Mesenchymal stem cell (in vitro differentiated cells and primary cell): ENCODE measurements around the gene ACVR2B.
A peak's percentile ranks its signal among the peaks of the same experiment; 100 is the strongest.

Experiments
- DNase-seq: peaks from one replicate; pipeline ENCODE4 v3.0.0-alpha.2; 2013
- H2AFZ ChIP-seq: one replicate; pipeline ENCODE4 v1.6.1; 2013; ENCODE audit warnings: low read depth, mild to moderate bottlenecking, control low read depth, inconsistent platforms, low read length, moderate library complexity
- H2AK5ac ChIP-seq: 2 replicates; pipeline ENCODE4 v1.6.1; 2013; ENCODE audit warnings: low read length, moderate library complexity, mild to moderate bottlenecking, inconsistent platforms; ENCODE audit not compliant: severe bottlenecking
- H2BK120ac ChIP-seq: one replicate; pipeline ENCODE4 v1.6.1; 2013; ENCODE audit warnings: low read depth, mild to moderate bottlenecking, inconsistent platforms, low read length, moderate library complexity
- H2BK12ac ChIP-seq, 2 experiments: one replicate each; pipeline ENCODE4 v1.6.1; 2013; ENCODE audit warnings: inconsistent platforms in 2 of 2, low read length in 2 of 2, mild to moderate bottlenecking in 2 of 2, moderate library complexity in 2 of 2, control low read depth in 1 of 2
- H2BK15ac ChIP-seq: one replicate; pipeline ENCODE4 v1.6.1; 2013; ENCODE audit warnings: mild to moderate bottlenecking, low read depth, inconsistent platforms; ENCODE audit not compliant: poor library complexity, severe bottlenecking
- H2BK5ac ChIP-seq: 2 replicates; pipeline ENCODE4 v1.6.1; 2013; ENCODE audit warnings: low read depth, mild to moderate bottlenecking, low read length, control low read depth, inconsistent platforms; ENCODE audit not compliant: poor library complexity, severe bottlenecking
- H3K14ac ChIP-seq, 2 experiments: one replicate each; pipeline ENCODE4 v1.6.1; 2013; ENCODE audit warnings: inconsistent platforms in 2 of 2, low read length in 2 of 2, control low read depth in 1 of 2, mild to moderate bottlenecking in 1 of 2, moderate library complexity in 1 of 2
- H3K18ac ChIP-seq, 2 experiments: one replicate each; pipeline ENCODE4 v1.6.1; 2013; ENCODE audit warnings: inconsistent platforms in 2 of 2, low read length in 2 of 2, control low read depth in 1 of 2, low read depth in 1 of 2, mild to moderate bottlenecking in 1 of 2
- H3K23ac ChIP-seq, 2 experiments: one replicate each; pipeline ENCODE4 v1.6.1; 2013; ENCODE audit warnings: inconsistent platforms in 2 of 2, low read length in 2 of 2, mild to moderate bottlenecking in 2 of 2, moderate library complexity in 2 of 2, control low read depth in 1 of 2
- H3K27ac ChIP-seq: 2 replicates; pipeline ENCODE4 v1.5.1; 2013; ENCODE audit warnings: mild to moderate bottlenecking, moderate library complexity, low read length, control low read depth, inconsistent platforms; ENCODE audit not compliant: poor library complexity, severe bottlenecking
- H3K27me3 ChIP-seq, 2 experiments: 2 replicates each; pipeline versions ENCODE4 v1.6.1 to v1.7.0; 2013; ENCODE audit warnings: low read length in 2 of 2, mild to moderate bottlenecking in 2 of 2, moderate library complexity in 2 of 2, control low read depth in 1 of 2, inconsistent platforms in 1 of 2; ENCODE audit not compliant: control insufficient read depth in 1 of 2, insufficient read depth in 1 of 2
- H3K36me3 ChIP-seq, 2 experiments: 2 replicates each; pipeline versions ENCODE4 v1.6.1 to v1.7.0; 2013; ENCODE audit warnings: low read length in 2 of 2, control low read depth in 1 of 2, inconsistent platforms in 1 of 2, low read depth in 1 of 2, mild to moderate bottlenecking in 1 of 2; ENCODE audit not compliant: insufficient read depth in 2 of 2, control insufficient read depth in 1 of 2
- H3K4ac ChIP-seq, 2 experiments: one replicate each; pipeline ENCODE4 v1.6.1; 2013; ENCODE audit warnings: inconsistent platforms in 2 of 2, low read length in 2 of 2, mild to moderate bottlenecking in 2 of 2, moderate library complexity in 2 of 2, control low read depth in 1 of 2, low read depth in 1 of 2
- H3K4me1 ChIP-seq: 2 replicates; pipeline ENCODE4 v1.6.1; 2013; ENCODE audit warnings: low read depth, low read length, control low read depth; ENCODE audit not compliant: control insufficient read depth, insufficient read depth
- H3K4me2 ChIP-seq: 2 replicates; pipeline ENCODE4 v1.6.1; 2013; ENCODE audit warnings: low read length, mild to moderate bottlenecking, inconsistent platforms; ENCODE audit not compliant: poor library complexity, severe bottlenecking
- H3K4me3 ChIP-seq, 2 experiments: 2 replicates each; pipeline versions ENCODE4 v1.5.1 to v1.7.0; 2013; ENCODE audit warnings: low read length in 2 of 2, mild to moderate bottlenecking in 2 of 2, control low read depth in 1 of 2, low read depth in 1 of 2; ENCODE audit not compliant: insufficient read depth in 1 of 2
- H3K79me1 ChIP-seq: replicated peaks from 2 replicates; pipeline ENCODE4 v1.6.1; 2013; ENCODE audit warnings: mild to moderate bottlenecking, control low read depth, low read length, inconsistent platforms; ENCODE audit not compliant: poor library complexity, severe bottlenecking
- H3K9ac ChIP-seq: 2 replicates; pipeline ENCODE4 v1.7.0; 2013; ENCODE audit warnings: mild to moderate bottlenecking, low read length, moderate library complexity
- H3K9me3 ChIP-seq: 2 replicates; pipeline ENCODE4 v1.7.0; 2013; ENCODE audit warnings: mild to moderate bottlenecking, low read length; ENCODE audit not compliant: control insufficient read depth
- H4K8ac ChIP-seq: one replicate; pipeline ENCODE4 v1.6.1; 2013; ENCODE audit warnings: inconsistent platforms, mild to moderate bottlenecking, low read length, moderate library complexity
- H4K91ac ChIP-seq: one replicate; pipeline ENCODE4 v1.6.1; 2013; ENCODE audit warnings: mild to moderate bottlenecking, low read length, inconsistent platforms
- WGBS: methylation state at CpG from one replicate; pipeline ENCODE4 v1.1.7; 2013; ENCODE audit warnings: mixed read lengths; 5-methylcytosine and 5-hydroxymethylcytosine counted together

ACVR2B gene

GRCh38 chr3:38489766-38490165 lies 36.1 kb downstream of the ACVR2B start:
- no peak overlapping the region for H2BK12ac ChIP-seq
- no peak overlapping the region for H4K91ac ChIP-seq
- no peak overlapping the region for H3K14ac ChIP-seq
- peaks cover 4% of the 10 kb centered on the region for H3K79me1 ChIP-seq
- no peak overlapping the region for H3K4me2 ChIP-seq
- no peak overlapping the region for H3K27ac ChIP-seq
- no peak overlapping the region for H3K4me3 ChIP-seq
- H2AFZ ChIP-seq, result no peak overlapping the region
- H3K27me3 ChIP-seq, result no peaks in the 10 kb centered on the region
- H3K4ac ChIP-seq, result no peak overlapping the region
- no peak overlapping the region for H4K8ac ChIP-seq
- H3K4me1 ChIP-seq, result no peaks in the 10 kb centered on the region
- no peak overlapping the region for H2BK5ac ChIP-seq
- no peak overlapping the region for H3K9ac ChIP-seq
- H3K23ac ChIP-seq, result no peak overlapping the region
- WGBS, result 94% methylated on average over 2 of the region's 2 CpGs
- H3K9me3 ChIP-seq, result no peaks in the 10 kb centered on the region
- H2BK15ac ChIP-seq, result no peak overlapping the region
- peaks cover 0 to 9% of the 10 kb centered on the region in 2 experiments for H3K36me3 ChIP-seq
- H2AK5ac ChIP-seq, result no peak overlapping the region
- H2BK120ac ChIP-seq, result no peak overlapping the region
- no peak overlapping the region for H3K18ac ChIP-seq
- no peak for DNase-seq

GRCh38 chr3:38490281-38491030 lies 36.8 kb downstream of the ACVR2B start:
- Histone ChIP-seq H2AK5ac (no peak overlapping the region), H3K14ac (no peak overlapping the region), H2BK120ac (no peak overlapping the region), H3K23ac (no peak overlapping the region), H3K27me3 (no peaks in the 10 kb centered on the region), H3K9me3 (no peaks in the 10 kb centered on the region), H2BK5ac (no peak overlapping the region), H4K8ac (no peak overlapping the region), H3K4ac (no peak overlapping the region), H3K79me1 (peaks cover 4% of the 10 kb centered on the region), H2AFZ (no peak overlapping the region), H2BK15ac (no peak overlapping the region), H4K91ac (no peak overlapping the region), H3K27ac (no peak overlapping the region), H3K18ac (no peak overlapping the region), H3K4me2 (no peak overlapping the region), H2BK12ac (no peak overlapping the region), H3K4me3 (no peak overlapping the region), H3K4me1 (no peaks in the 10 kb centered on the region), H3K9ac (no peak overlapping the region), H3K36me3 (peaks cover 0 to 6% of the 10 kb centered on the region in 2 experiments)
- WGBS, result 94% methylated on average over 10 of the region's 11 CpGs
- DNase-seq, result no peak

GRCh38 chr3:38491215-38491614 lies 37.5 kb downstream of the ACVR2B start:
- no peaks in the 10 kb centered on the region for H3K27me3 ChIP-seq
- H3K9ac ChIP-seq, result no peak overlapping the region
- H2BK15ac ChIP-seq, result no peak overlapping the region
- no peaks in the 10 kb centered on the region for H3K4me1 ChIP-seq
- H2BK5ac ChIP-seq, result no peak overlapping the region
- H2BK120ac ChIP-seq, result no peak overlapping the region
- no peak overlapping the region for H3K23ac ChIP-seq
- H3K27ac ChIP-seq, result no peak overlapping the region
- no peak overlapping the region for H3K14ac ChIP-seq
- no peak overlapping the region for H3K18ac ChIP-seq
- no peak overlapping the region for H2AFZ ChIP-seq
- H3K4me2 ChIP-seq, result no peak overlapping the region
- H3K9me3 ChIP-seq, result no peaks in the 10 kb centered on the region
- no peak for DNase-seq
- H2AK5ac ChIP-seq, result no peak overlapping the region
- H3K4me3 ChIP-seq, result no peak overlapping the region
- no peak overlapping the region for H4K91ac ChIP-seq
- peaks cover 2% of the 10 kb centered on the region for H3K79me1 ChIP-seq
- H2BK12ac ChIP-seq, result no peak overlapping the region
- no peak overlapping the region for H4K8ac ChIP-seq
- H3K36me3 ChIP-seq, result peaks cover 0 to 2% of the 10 kb centered on the region in 2 experiments
- H3K4ac ChIP-seq, result no peak overlapping the region
- 94% methylated on average over 6 of the region's 6 CpGs for WGBS

GRCh38 chr3:38493031-38493430 lies 39.3 kb downstream of the ACVR2B start:
- no peak overlapping the region for H3K27ac ChIP-seq
- DNase-seq, result peak; percentile 4
- no peak overlapping the region for H2AK5ac ChIP-seq
- no peak overlapping the region for H2BK12ac ChIP-seq
- no peak overlapping the region for H3K4me3 ChIP-seq
- H2AFZ ChIP-seq, result no peak overlapping the region
- H3K4me2 ChIP-seq, result no peak overlapping the region
- H2BK5ac ChIP-seq, result no peak overlapping the region
- H3K4ac ChIP-seq, result no peak overlapping the region
- no peak overlapping the region for H2BK15ac ChIP-seq
- H3K9ac ChIP-seq, result no peak overlapping the region
- no peak overlapping the region for H2BK120ac ChIP-seq
- H3K36me3 ChIP-seq, result peaks cover 0 to 5% of the 10 kb centered on the region in 2 experiments
- WGBS, result 77% methylated on average over 3 of the region's 4 CpGs
- H3K79me1 ChIP-seq, result peaks cover 5% of the 10 kb centered on the region
- H4K91ac ChIP-seq, result no peak overlapping the region
- no peak overlapping the region for H4K8ac ChIP-seq
- H3K23ac ChIP-seq, result no peak overlapping the region
- H3K18ac ChIP-seq, result no peak overlapping the region
- no peaks in the 10 kb centered on the region for H3K9me3 ChIP-seq
- no peaks in the 10 kb centered on the region for H3K4me1 ChIP-seq
- no peaks in the 10 kb centered on the region for H3K27me3 ChIP-seq
- no peak overlapping the region for H3K14ac ChIP-seq
